ENCODE results near the gene B4GALT7.
A peak's percentile ranks its signal among the peaks of the same experiment; 100 is the strongest.

B4GALT7 gene

DNA sequence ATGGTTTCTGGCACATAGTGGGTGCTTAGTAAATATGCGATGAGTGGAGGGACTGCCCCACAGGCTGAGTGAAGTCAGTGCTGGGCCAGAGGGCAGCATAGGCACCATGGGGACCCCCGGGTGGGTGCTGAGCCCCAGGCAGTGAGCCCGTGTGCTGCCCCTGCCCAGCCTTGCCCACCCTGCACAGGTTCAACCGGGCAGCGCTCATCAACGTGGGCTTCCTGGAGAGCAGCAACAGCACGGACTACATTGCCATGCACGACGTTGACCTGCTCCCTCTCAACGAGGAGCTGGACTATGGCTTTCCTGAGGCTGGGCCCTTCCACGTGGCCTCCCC lies 7.2 kb downstream of the B4GALT7 start:
- Histone ChIP-seq H3K4me3 (replicated peaks; ENCODE audit: insufficient read depth, low read length) (no peak overlapping the region), H3K27me3 (ENCODE audit: insufficient read depth, poor library complexity, severe bottlenecking) (no peaks in the 10 kb centered on the region), H3K27ac (replicated peaks) (no peak overlapping the region)
- TF ChIP-seq POLR2AphosphoS5 (IDR thresholded peaks at IDR 0.05; ENCODE audit: low read depth) (no peak), SPI1 (IDR thresholded peaks at IDR 0.05; ENCODE audit: borderline replicate concordance, low read depth) (no peak), GABPA (IDR thresholded peaks at IDR 0.05; ENCODE audit: low read depth) (no peak)
- TF ChIP-seq, protein P1, sequence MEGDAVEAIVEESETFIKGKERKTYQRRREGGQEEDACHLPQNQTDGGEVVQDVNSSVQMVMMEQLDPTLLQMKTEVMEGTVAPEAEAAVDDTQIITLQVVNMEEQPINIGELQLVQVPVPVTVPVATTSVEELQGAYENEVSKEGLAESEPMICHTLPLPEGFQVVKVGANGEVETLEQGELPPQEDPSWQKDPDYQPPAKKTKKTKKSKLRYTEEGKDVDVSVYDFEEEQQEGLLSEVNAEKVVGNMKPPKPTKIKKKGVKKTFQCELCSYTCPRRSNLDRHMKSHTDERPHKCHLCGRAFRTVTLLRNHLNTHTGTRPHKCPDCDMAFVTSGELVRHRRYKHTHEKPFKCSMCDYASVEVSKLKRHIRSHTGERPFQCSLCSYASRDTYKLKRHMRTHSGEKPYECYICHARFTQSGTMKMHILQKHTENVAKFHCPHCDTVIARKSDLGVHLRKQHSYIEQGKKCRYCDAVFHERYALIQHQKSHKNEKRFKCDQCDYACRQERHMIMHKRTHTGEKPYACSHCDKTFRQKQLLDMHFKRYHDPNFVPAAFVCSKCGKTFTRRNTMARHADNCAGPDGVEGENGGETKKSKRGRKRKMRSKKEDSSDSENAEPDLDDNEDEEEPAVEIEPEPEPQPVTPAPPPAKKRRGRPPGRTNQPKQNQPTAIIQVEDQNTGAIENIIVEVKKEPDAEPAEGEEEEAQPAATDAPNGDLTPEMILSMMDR (IDR thresholded peaks at IDR 0.05; ENCODE audit: insufficient read depth, low read length), result no peak
- TF ChIP-seq, protein P2, sequence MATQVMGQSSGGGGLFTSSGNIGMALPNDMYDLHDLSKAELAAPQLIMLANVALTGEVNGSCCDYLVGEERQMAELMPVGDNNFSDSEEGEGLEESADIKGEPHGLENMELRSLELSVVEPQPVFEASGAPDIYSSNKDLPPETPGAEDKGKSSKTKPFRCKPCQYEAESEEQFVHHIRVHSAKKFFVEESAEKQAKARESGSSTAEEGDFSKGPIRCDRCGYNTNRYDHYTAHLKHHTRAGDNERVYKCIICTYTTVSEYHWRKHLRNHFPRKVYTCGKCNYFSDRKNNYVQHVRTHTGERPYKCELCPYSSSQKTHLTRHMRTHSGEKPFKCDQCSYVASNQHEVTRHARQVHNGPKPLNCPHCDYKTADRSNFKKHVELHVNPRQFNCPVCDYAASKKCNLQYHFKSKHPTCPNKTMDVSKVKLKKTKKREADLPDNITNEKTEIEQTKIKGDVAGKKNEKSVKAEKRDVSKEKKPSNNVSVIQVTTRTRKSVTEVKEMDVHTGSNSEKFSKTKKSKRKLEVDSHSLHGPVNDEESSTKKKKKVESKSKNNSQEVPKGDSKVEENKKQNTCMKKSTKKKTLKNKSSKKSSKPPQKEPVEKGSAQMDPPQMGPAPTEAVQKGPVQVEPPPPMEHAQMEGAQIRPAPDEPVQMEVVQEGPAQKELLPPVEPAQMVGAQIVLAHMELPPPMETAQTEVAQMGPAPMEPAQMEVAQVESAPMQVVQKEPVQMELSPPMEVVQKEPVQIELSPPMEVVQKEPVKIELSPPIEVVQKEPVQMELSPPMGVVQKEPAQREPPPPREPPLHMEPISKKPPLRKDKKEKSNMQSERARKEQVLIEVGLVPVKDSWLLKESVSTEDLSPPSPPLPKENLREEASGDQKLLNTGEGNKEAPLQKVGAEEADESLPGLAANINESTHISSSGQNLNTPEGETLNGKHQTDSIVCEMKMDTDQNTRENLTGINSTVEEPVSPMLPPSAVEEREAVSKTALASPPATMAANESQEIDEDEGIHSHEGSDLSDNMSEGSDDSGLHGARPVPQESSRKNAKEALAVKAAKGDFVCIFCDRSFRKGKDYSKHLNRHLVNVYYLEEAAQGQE (IDR thresholded peaks at IDR 0.05; ENCODE audit: insufficient replicate concordance, low read depth), result no peak
- DNase-seq (ENCODE audit: low read depth in 1 of 2, low spot score in 1 of 2), result no peak

DNA sequence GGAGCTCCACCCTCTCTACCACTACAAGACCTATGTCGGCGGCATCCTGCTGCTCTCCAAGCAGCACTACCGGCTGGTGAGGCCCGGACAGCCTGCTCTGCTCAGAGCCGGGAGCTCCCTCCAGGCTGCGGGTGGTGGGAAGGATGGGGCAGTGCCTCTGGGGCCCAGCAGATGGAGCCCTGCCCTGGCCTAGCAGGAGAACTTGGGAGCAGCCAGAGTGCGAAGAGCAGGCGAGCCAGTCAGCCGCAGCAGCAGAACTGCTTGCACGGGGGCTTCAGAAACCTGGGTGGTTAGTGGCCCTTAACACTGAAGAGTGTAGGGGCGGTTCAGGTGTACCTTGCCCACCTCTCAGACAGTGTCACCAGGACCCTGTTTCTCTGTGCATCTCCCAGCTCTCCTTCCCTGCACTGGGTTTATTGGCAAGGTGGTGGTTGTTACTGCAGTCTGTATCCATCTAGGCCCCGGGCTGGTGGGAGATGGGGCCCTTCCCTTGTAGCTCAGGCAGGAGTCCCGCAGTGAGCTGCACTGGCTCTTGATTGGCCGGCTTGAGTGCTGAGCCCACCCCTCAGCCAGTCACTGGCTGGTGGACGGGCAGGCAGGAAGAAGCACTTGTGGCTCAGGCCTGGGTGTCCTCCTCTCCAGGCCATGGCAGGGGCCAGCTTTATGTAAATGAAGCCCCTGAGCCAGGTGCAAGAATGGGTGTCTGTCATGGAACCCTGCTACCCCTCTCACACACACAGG lies 7.7 kb downstream of the B4GALT7 start:
- H3K27me3 ChIP-seq (ENCODE audit: insufficient read depth, poor library complexity, severe bottlenecking), result no peaks in the 10 kb centered on the region
- TF ChIP-seq, protein P1 (IDR thresholded peaks at IDR 0.05; ENCODE audit: insufficient read depth, low read length), result peak; percentile 84
- no peak for TF ChIP-seq SPI1 (IDR thresholded peaks at IDR 0.05; ENCODE audit: borderline replicate concordance, low read depth)
- no peak overlapping the region for H3K4me3 ChIP-seq (replicated peaks; ENCODE audit: insufficient read depth, low read length)
- peak; percentile 51 to 85 for DNase-seq (ENCODE audit: low read depth in 1 of 2, low spot score in 1 of 2)
- no peak overlapping the region for H3K27ac ChIP-seq (replicated peaks)

DNA sequence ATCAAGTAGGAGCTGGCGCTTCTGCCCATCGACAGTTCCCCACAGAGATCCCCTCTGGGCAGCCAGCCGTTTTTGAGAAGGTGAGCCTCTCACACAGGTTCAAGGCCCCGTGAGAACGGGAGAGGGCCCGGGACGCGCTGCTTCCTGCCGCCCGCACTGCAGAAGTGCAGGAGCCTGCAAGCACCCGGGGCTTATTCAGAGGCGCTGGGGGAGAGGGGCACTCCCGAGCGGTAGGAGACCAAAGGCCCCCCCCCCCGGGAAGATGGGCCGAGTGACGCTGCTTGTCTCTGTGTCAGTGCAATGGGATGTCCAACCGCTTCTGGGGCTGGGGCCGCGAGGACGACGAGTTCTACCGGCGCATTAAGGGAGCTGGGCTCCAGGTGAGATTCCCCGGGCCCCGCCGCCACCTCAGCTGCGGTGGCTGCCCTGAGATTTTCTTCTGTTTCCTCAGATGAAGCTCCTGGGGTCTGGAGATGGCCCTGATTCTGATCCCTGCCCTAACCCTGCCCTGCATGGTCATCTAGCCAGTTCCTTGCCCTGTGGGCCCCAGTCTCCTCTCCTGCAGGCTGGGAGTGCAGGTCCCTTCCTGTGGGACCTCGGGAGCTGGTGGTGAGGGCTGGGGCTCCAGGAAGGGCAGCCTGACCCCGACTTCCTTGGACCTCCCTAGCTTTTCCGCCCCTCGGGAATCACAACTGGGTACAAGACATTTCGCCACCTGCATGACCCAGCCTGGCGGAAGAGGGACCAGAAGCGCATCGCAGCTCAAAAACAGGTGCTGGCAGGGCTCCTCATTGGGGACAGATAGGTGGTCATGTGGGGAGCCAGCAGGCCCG lies 8.5 kb downstream of the B4GALT7 start:
- TF ChIP-seq, protein P1 (IDR thresholded peaks at IDR 0.05; ENCODE audit: insufficient read depth, low read length), result no peak
- TF ChIP-seq POLR2AphosphoS5 (IDR thresholded peaks at IDR 0.05; ENCODE audit: low read depth) (no peak; the same call in 1 of the 2 replicates), SPI1 (IDR thresholded peaks at IDR 0.05; ENCODE audit: borderline replicate concordance, low read depth) (no peak), GABPA (IDR thresholded peaks at IDR 0.05; ENCODE audit: low read depth) (no peak)
- TF ChIP-seq, protein P2 (IDR thresholded peaks at IDR 0.05; ENCODE audit: insufficient replicate concordance, low read depth), result no peak
- H3K27me3 ChIP-seq (ENCODE audit: insufficient read depth, poor library complexity, severe bottlenecking), result no peaks in the 10 kb centered on the region
- H3K27ac ChIP-seq (replicated peaks), result no peak overlapping the region
- no peak overlapping the region for H3K4me3 ChIP-seq (replicated peaks; ENCODE audit: insufficient read depth, low read length)
- DNase-seq (ENCODE audit: low read depth in 1 of 2, low spot score in 1 of 2), result no peak
